ENCODE data around the gene CASTOR2.

- TF ChIP-seq CTCF (IDR thresholded peaks at IDR 0.05) (no peak), POLR2A (IDR thresholded peaks at IDR 0.05) (no peak)
Measured at GRCh38 chr7:75042286-75042685, 77.8 kb downstream of the CASTOR2 start.

Data from right lobe of liver (tissue), 4 donors.